GM12878 (cell line): ENCODE measurements around the gene MBNL1. TPM values are rescaled to one million over a fixed set of nuclear protein-coding genes. Genes with fewer than 3 reads are reported as not detected.

Experiments used
- ASH2L ChIP-seq: fragments of 300-600, 200-600 bp; sonication (generic); IDR thresholded peaks from 2 replicates; pipeline ENCODE4 v1.6.1; 2017; ENCODE audit warnings: low read depth, mild to moderate bottlenecking, borderline replicate concordance
- BCLAF1 ChIP-seq: fragments of 450-650 bp; IDR thresholded peaks from 2 replicates; pipeline ENCODE4 v1.6.1; 2017; ENCODE audit warnings: antibody characterized with exemption, mild to moderate bottlenecking, moderate library complexity
- BRCA1 ChIP-seq: IDR thresholded peaks from 2 replicates; pipeline ENCODE4 v1.6.1; 2011; ENCODE audit warnings: low read depth, low read length, improper control_type of control experiment
- CBX3 ChIP-seq: fragments of 200-600 bp; sonication (generic); IDR thresholded peaks from 2 replicates; pipeline ENCODE4 v1.6.1; 2016; ENCODE audit warnings: low read depth, borderline replicate concordance
- FOS ChIP-seq: IDR thresholded peaks from 3 replicates; pipeline ENCODE4 v1.6.1; 2011; ENCODE audit warnings: borderline replicate concordance; ENCODE audit not compliant: insufficient read length; ENCODE audit errors: extremely low read depth
- GATAD2B ChIP-seq: fragments of 450-650 bp; conservative IDR thresholded peaks from 2 replicates; pipeline ENCODE4 v1.6.1; 2017; ENCODE audit warnings: low read depth, mild to moderate bottlenecking, moderate library complexity
- IRF4 ChIP-seq: IDR thresholded peaks from 2 replicates; pipeline ENCODE4 v1.6.1; 2011; ENCODE audit warnings: low read depth, low read length
- MEF2A ChIP-seq: IDR thresholded peaks from 2 replicates; pipeline ENCODE4 v1.6.1; 2011; ENCODE audit warnings: low read depth, mild to moderate bottlenecking, low read length, moderate library complexity; ENCODE audit not compliant: insufficient read depth
- MEF2B ChIP-seq: fragments of 450-650 bp; IDR thresholded peaks from 2 replicates; pipeline ENCODE4 v1.6.1; 2018; ENCODE audit warnings: mild to moderate bottlenecking, moderate library complexity; ENCODE audit not compliant: partially characterized antibody, poor library complexity, severe bottlenecking
- MYB ChIP-seq: fragments of 150-350 bp; IDR thresholded peaks from 2 replicates; pipeline ENCODE4 v1.6.1; 2014; ENCODE audit warnings: mild to moderate bottlenecking, low read depth, low read length, borderline replicate concordance
- MYC ChIP-seq: IDR thresholded peaks from 2 replicates; pipeline ENCODE4 v1.6.1; 2011; ENCODE audit warnings: mild to moderate bottlenecking, low read length, moderate library complexity, inconsistent platforms; ENCODE audit not compliant: insufficient read depth, insufficient replicate concordance, insufficient read length, severe bottlenecking
- NFXL1 ChIP-seq: fragments of 450-650 bp; IDR thresholded peaks from 2 replicates; pipeline ENCODE4 v1.6.1; 2017; ENCODE audit warnings: antibody characterized with exemption, mild to moderate bottlenecking, borderline replicate concordance
- NRF1 ChIP-seq: conservative IDR thresholded peaks from 2 replicates; pipeline ENCODE4 v1.6.1; 2011; ENCODE audit warnings: mild to moderate bottlenecking, low read depth, low read length, improper control_type of control experiment
- POLR2A ChIP-seq: IDR thresholded peaks from 2 replicates; pipeline ENCODE4 v1.6.1; 2011; ENCODE audit warnings: low read depth, mild to moderate bottlenecking, low read length
- REST ChIP-seq: IDR thresholded peaks from 2 replicates; pipeline ENCODE4 v1.6.1; 2012; ENCODE audit warnings: mild to moderate bottlenecking, low read depth, low read length
- RFX5 ChIP-seq: IDR thresholded peaks from 2 replicates; pipeline ENCODE4 v1.6.1; 2011; ENCODE audit warnings: low read depth, low read length, improper control_type of control experiment
- RUNX3 ChIP-seq: IDR thresholded peaks from 2 replicates; pipeline ENCODE4 v1.6.1; 2012; ENCODE audit warnings: low read length, inconsistent platforms
- SIN3A ChIP-seq: IDR thresholded peaks from 2 replicates; pipeline ENCODE4 v1.6.1; 2012; ENCODE audit warnings: low read depth, low read length, improper control_type of control experiment
- SMARCA5 ChIP-seq: fragments of 450-650 bp; IDR thresholded peaks from 2 replicates; pipeline ENCODE4 v1.6.1; 2017; ENCODE audit warnings: mild to moderate bottlenecking
- SMC3 ChIP-seq: IDR thresholded peaks from 2 replicates; pipeline ENCODE4 v1.6.1; 2011; ENCODE audit warnings: low read length, improper control_type of control experiment, borderline replicate concordance
- SUPT20H ChIP-seq: IDR thresholded peaks from 2 replicates; pipeline ENCODE4 v1.6.1; 2011; ENCODE audit warnings: low read depth, mild to moderate bottlenecking, low read length, moderate library complexity, borderline replicate concordance; ENCODE audit not compliant: control insufficient read depth
- TAF1 ChIP-seq: IDR thresholded peaks from 2 replicates; pipeline ENCODE4 v1.6.1; 2011; ENCODE audit warnings: mild to moderate bottlenecking, low read depth, low read length, borderline replicate concordance
- YBX1 ChIP-seq: fragments of 450-650 bp; IDR thresholded peaks from 2 replicates; pipeline ENCODE4 v1.6.1; 2016; ENCODE audit warnings: antibody characterized with exemption
- polyA plus RNA-seq, 11 experiments: library from polyadenylated mRNA; depleted of rRNA in 4 of 11; unstranded in 6 of 11; stranded (reverse) in 5 of 11; fragments of >200 nt; fragmentation: Nextera tagmentation in 4 of 11; fragmentation: Illumina TruSeq in 1 of 11; extraction: Ambion mirVana in 4 of 11; extraction: Trizol in 1 of 11; gene quantifications; 1 replicate in 1 of 11; 2 replicates in 10 of 11; pipeline versions ENCODE4 v1.2.1 to v1.2.3, GENCODE V29; 2011 to 2016; ENCODE audit warnings: inconsistent platforms in 2 of 11, missing spikeins in 2 of 11, low read depth in 1 of 11
- total RNA-seq, 4 experiments: library from RNA; depleted of rRNA in 3 of 4; stranded (reverse); fragments of >200 nt in 3 of 4; fragmentation: Illumina TruSeq in 1 of 4; extraction: Trizol in 1 of 4; gene quantifications; 2 replicates each; pipeline versions ENCODE4 v1.2.1 to v1.2.3, GENCODE V29; 2013 to 2021
- TF ChIP-seq, protein P1 (sequence below): fragments of 450-650 bp; IDR thresholded peaks from 2 replicates; pipeline ENCODE4 v1.6.1; 2014; ENCODE audit warnings: mild to moderate bottlenecking

The MBNL1 gene
- total and polyA plus RNA-seq, 10 of the 15 experiments (the other 5 are each of a cell fraction or from before 2014, with no cell fraction given) = 59.6 to 337 (median 143) TPM

DNA sequence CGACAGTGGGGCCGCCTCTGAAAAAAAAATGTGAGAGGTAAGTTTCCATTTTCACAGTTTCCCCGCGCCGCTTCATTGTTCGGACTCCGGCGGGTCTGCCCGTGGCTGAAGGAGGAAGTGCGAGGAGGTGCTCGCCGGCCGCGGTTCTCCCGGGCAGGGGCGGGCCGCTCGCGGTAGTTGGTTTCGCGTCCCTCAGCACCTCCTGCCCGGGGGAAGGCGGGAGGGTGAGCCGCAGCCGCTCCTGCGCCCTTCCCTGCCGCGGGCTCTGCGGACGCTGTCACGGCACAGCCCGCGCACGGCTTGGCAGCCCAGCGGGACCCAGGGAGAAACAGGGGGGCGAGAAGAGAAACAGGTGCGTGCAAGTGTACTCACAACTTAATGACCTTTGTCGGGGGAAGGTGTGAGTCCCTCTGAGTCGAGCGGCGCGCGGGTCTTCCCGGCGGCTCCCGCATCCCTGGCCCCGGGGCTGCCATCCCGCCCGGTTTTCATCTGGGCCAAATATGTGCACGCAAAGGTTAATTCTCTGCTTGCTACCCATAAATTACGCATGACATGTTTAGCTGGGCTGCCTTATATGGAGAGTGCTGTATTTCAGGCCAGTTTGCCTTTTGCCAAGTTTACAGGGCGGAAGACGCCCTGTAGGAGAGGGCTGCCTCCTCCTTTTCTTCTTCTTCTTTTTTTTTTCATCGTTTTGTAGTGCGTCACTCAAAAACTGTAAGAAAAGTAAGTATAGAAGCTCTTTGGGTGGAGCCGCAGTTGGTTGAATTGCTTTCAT is 514 bp downstream of the MBNL1 start (continued):
- peak; percentile 69 for TF ChIP-seq RUNX3
- TF ChIP-seq NRF1 = no peak
- TF ChIP-seq SMC3 = peak; percentile 29
- TF ChIP-seq BCLAF1 = no peak
- TF ChIP-seq NFXL1 = no peak
- TF ChIP-seq YBX1 = no peak
- TF ChIP-seq GATAD2B = peak; percentile 88
- no peak for TF ChIP-seq SUPT20H
- no peak for TF ChIP-seq IRF4
- no peak for TF ChIP-seq MEF2A
- no peak for TF ChIP-seq REST
- TF ChIP-seq MEF2B = peak; percentile 22
- TF ChIP-seq RFX5 = no peak; the same call in 1 of the 2 replicates
- TF ChIP-seq, protein P1, sequence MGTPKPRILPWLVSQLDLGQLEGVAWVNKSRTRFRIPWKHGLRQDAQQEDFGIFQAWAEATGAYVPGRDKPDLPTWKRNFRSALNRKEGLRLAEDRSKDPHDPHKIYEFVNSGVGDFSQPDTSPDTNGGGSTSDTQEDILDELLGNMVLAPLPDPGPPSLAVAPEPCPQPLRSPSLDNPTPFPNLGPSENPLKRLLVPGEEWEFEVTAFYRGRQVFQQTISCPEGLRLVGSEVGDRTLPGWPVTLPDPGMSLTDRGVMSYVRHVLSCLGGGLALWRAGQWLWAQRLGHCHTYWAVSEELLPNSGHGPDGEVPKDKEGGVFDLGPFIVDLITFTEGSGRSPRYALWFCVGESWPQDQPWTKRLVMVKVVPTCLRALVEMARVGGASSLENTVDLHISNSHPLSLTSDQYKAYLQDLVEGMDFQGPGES = no peak
- TF ChIP-seq POLR2A = peak; percentile 77
- no peak for TF ChIP-seq MYC
- TF ChIP-seq TAF1 = peak; percentile 6; the same call in 1 of the 2 replicates
- TF ChIP-seq FOS = no peak
- no peak for TF ChIP-seq MYB
- TF ChIP-seq SMARCA5 = 0 out of 2 replicates have a peak, but pooled peaks have one; percentile 43
- TF ChIP-seq ASH2L = peak; percentile 63; the same call in 1 of the 2 replicates
- no peak; the same call in 1 of the 2 replicates for TF ChIP-seq SIN3A
- TF ChIP-seq BRCA1 = peak; percentile 41; the same call in 1 of the 2 replicates
- no peak for TF ChIP-seq CBX3
